Tibial nerve (tissue), 4 donors: ENCODE data around the gene RNASEH2B. TPM values are rescaled to one million over a fixed set of nuclear protein-coding genes. Genes with fewer than 3 reads are reported as not detected.

Experiments used
- DNase-seq, 2 donors: peaks; one replicate each; pipeline ENCODE4 v3.0.0-alpha.2; 2019; ENCODE audit warnings: low spot score in 2 of 2
- H3K27ac ChIP-seq, 4 donors: fragments of 200-600 bp; sonication (generic) in 3 of 4; one replicate each; pipeline ENCODE4 v1.5.1; 2017 to 2019; ENCODE audit warnings: mild to moderate bottlenecking in 1 of 4
- H3K27me3 ChIP-seq, 2 donors: fragments of 200-600 bp; sonication (generic) in 1 of 2; one replicate each; pipeline versions ENCODE4 v1.5.1 to v1.6.0; 2017 to 2019
- H3K36me3 ChIP-seq, 3 donors: fragments of 200-600 bp; sonication (generic); one replicate each; pipeline ENCODE4 v1.5.1; 2018 to 2019
- H3K4me1 ChIP-seq, 4 donors: fragments of 200-600 bp; sonication (generic) in 3 of 4; one replicate each; pipeline ENCODE4 v1.5.1; 2017 to 2019
- H3K4me3 ChIP-seq, 4 donors: fragments of 200-600 bp; sonication (generic) in 3 of 4; one replicate each; pipeline ENCODE4 v1.5.1; 2017 to 2019; ENCODE audit warnings: mild to moderate bottlenecking in 1 of 4, moderate library complexity in 1 of 4
- H3K9me3 ChIP-seq, 4 donors: fragments of 200-600 bp; sonication (generic) in 3 of 4; one replicate each; pipeline ENCODE4 v1.5.1; 2017 to 2019
- EP300 ChIP-seq, 2 donors: sonication (generic); formaldehyde crosslinking; IDR thresholded peaks; one replicate each; pipeline ENCODE4 v1.6.1; 2017; ENCODE audit warnings: antibody characterized with exemption in 2 of 2, mild to moderate bottlenecking in 1 of 2
- POLR2A ChIP-seq, 2 donors: fragments of 450-650 bp; IDR thresholded peaks; one replicate each; pipeline ENCODE4 v1.6.1; 2017; ENCODE audit warnings: antibody characterized with exemption in 2 of 2, mild to moderate bottlenecking in 2 of 2, moderate library complexity in 2 of 2
- WGBS, 2 donors: methylation state at CpG; one replicate each; pipeline ENCODE4 v1.1.5; 2018; 5-methylcytosine and 5-hydroxymethylcytosine counted together
- total RNA-seq, 4 donors: library from RNA; depleted of rRNA; stranded (reverse); fragments of >200 nt; gene quantifications; one replicate each; pipeline ENCODE4 v1.1.0, GENCODE V29; 2016
- TF ChIP-seq, protein P1 (sequence below), 5 experiments: fragments of 200-600 bp in 3 of 5; fragments of 450-650 bp in 2 of 5; sonication (generic) in 3 of 5; IDR thresholded peaks; one replicate each; pipeline ENCODE4 v1.5.1; 2016 to 2019; ENCODE audit warnings: antibody characterized with exemption in 5 of 5, mild to moderate bottlenecking in 3 of 5, moderate library complexity in 2 of 5

The RNASEH2B gene
- total RNA-seq, 4 donors from 2014 or later = 52.5 to 104 (median 76.5) TPM

DNA sequence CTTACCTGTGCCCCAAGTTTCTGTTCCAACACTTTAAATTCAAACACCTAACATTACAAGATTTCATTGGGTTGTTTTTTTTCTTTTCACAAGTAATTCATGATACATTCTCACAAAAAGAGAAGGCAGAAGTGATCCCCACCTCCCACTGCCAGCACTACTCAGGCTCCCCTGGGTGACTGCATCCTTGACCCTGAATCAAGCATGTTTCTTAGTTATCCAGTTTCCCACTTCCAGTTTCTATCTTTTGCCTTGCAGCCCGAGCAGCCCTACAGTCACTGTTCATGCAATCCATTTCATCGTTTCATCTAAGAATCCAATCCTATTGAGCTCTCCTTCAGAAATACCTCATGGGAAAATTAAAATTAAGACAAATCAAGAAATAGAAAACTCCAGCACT, 61.4 kb downstream of the RNASEH2B start:
- no peak for DNase-seq
- H3K27ac ChIP-seq = no peak overlapping the region
- TF ChIP-seq, protein P1, sequence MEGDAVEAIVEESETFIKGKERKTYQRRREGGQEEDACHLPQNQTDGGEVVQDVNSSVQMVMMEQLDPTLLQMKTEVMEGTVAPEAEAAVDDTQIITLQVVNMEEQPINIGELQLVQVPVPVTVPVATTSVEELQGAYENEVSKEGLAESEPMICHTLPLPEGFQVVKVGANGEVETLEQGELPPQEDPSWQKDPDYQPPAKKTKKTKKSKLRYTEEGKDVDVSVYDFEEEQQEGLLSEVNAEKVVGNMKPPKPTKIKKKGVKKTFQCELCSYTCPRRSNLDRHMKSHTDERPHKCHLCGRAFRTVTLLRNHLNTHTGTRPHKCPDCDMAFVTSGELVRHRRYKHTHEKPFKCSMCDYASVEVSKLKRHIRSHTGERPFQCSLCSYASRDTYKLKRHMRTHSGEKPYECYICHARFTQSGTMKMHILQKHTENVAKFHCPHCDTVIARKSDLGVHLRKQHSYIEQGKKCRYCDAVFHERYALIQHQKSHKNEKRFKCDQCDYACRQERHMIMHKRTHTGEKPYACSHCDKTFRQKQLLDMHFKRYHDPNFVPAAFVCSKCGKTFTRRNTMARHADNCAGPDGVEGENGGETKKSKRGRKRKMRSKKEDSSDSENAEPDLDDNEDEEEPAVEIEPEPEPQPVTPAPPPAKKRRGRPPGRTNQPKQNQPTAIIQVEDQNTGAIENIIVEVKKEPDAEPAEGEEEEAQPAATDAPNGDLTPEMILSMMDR (IDR thresholded peaks at IDR 0.05) = no peak
- TF ChIP-seq POLR2A (IDR thresholded peaks at IDR 0.05) (no peak), EP300 (IDR thresholded peaks at IDR 0.05) (no peak)

DNA sequence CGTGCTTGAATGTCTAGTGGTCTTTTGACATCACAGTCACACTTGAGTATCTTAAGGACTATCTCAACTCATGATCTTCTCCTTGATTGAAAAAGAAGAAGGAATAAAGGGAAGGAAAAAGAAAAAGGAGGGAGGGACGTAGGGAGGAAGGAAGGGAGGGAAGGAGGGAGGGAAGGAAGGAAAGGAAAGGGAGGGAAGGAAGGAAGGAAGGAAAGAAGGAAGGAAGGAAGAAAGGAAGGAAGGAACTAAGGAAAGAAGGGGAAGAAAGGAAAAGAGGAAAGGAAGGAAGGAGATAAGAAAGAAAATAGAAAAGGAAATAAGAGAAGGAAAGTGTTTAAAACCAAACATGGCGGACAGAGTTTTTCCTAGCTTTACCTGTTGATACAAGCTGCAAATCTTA, 64.7 kb downstream of the RNASEH2B start:
- Histone ChIP-seq H3K4me1 (no peaks in the 10 kb centered on the region), H3K4me3 (no peak overlapping the region), H3K27me3 (no peaks in the 10 kb centered on the region), H3K36me3 (peaks cover 0 to 41% (median 0%) of the 10 kb centered on the region in 3 donors), H3K9me3 (no peaks in the 10 kb centered on the region), H3K27ac (no peak overlapping the region)
- 77 to 90% methylated on average over 3 of the region's 3 CpGs for WGBS, 2 donors
- TF ChIP-seq, protein P1 (IDR thresholded peaks at IDR 0.05) = no peak
- TF ChIP-seq EP300 (IDR thresholded peaks at IDR 0.05) (no peak), POLR2A (IDR thresholded peaks at IDR 0.05) (no peak)
- DNase-seq = no peak

More for the DNA sequence above, 61.4 kb downstream of the RNASEH2B start:
- H3K27me3 ChIP-seq = no peaks in the 10 kb centered on the region
- H3K36me3 ChIP-seq = peaks cover 0 to 40% (median 0%) of the 10 kb centered on the region in 3 donors
- H3K4me3 ChIP-seq = no peak overlapping the region
- no peaks in the 10 kb centered on the region for H3K9me3 ChIP-seq
- 87 to 88% methylated on average over 2 of the region's 2 CpGs for WGBS, 2 donors
- H3K4me1 ChIP-seq = no peaks in the 10 kb centered on the region

DNA sequence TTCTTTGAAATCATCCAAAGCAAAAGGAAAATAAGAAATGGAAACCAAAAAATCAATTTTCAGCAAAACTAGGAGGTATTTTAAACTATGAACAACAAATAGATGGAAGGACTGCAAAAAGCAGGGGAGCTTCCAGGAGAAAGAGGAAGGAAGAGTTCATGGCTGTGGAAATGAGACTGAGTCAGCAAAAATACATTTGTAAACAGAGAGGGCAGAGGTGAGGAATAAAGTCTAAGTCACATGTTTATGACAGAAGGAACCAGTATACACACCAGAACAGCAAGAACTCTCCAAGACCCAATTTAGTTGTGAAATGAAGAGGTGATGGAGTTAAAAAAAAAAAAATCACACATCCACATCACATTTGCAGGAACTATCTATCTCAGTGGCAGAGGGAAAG, 69.6 kb downstream of the RNASEH2B start:
- peaks cover 0 to 22% (median 0%) of the 10 kb centered on the region in 3 donors for H3K36me3 ChIP-seq
- DNase-seq = no peak
- H3K27ac ChIP-seq = no peak overlapping the region
- TF ChIP-seq EP300 (IDR thresholded peaks at IDR 0.05) = peak in 1 of 2 donors; percentile 53
- TF ChIP-seq, protein P1 (IDR thresholded peaks at IDR 0.05) = no peak
- no peak for TF ChIP-seq POLR2A (IDR thresholded peaks at IDR 0.05)
- no peaks in the 10 kb centered on the region for H3K27me3 ChIP-seq
- H3K4me1 ChIP-seq = no peaks in the 10 kb centered on the region
- H3K4me3 ChIP-seq = no peak overlapping the region
- H3K9me3 ChIP-seq = no peaks in the 10 kb centered on the region

DNA sequence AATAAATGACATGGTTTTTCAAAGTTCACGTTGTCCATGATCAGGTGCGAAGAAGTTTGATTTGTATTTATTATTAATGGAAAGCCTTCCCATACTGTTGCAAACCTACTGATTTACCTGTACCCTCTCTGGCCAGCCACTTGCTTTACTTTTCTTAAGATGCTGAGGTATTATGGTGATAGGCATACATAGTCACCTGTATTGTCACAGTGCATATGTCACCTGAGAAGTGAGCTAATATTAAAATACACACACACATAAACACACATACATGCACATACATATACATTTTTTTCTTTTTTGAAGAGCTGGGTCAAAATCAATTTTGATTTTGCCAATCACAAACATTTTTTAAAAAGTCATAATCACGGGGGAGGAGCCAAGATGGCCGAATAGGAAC, 72.1 kb downstream of the RNASEH2B start:
- H3K4me3 ChIP-seq = no peak overlapping the region
- H3K36me3 ChIP-seq = no peaks in the 10 kb centered on the region
- 92 to 94% methylated on average over 4 of the region's 4 CpGs for WGBS, 2 donors
- no peaks in the 10 kb centered on the region for H3K4me1 ChIP-seq
- TF ChIP-seq POLR2A (IDR thresholded peaks at IDR 0.05) = no peak
- TF ChIP-seq, protein P1 (IDR thresholded peaks at IDR 0.05) = no peak
- no peak for TF ChIP-seq EP300 (IDR thresholded peaks at IDR 0.05)
- no peaks in the 10 kb centered on the region for H3K9me3 ChIP-seq
- no peak overlapping the region for H3K27ac ChIP-seq
- DNase-seq = no peak
- no peaks in the 10 kb centered on the region for H3K27me3 ChIP-seq

DNA sequence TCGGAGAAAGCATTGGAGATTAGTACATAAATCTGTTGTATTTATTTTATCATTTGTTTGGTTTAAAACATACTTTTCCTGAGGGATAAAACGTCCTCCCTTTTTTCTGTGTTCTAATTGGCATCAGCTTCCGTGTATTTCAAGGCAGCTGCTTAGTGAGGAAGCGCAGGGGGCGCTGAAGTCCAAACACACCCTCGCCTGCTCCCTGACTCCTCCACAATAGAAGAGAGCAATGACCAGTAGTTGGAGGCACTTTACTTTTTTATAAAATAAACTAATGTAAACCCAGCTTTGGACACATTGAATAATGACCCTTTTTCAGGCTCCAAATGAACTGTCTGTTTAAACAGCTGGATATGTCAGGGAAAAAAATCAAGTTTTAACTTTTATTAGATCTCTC, 79.9 kb downstream of the RNASEH2B start:
- no peak for TF ChIP-seq POLR2A (IDR thresholded peaks at IDR 0.05)
- TF ChIP-seq, protein P1 (IDR thresholded peaks at IDR 0.05) = peak in 1 of 5 experiments; percentile 30
- H3K9me3 ChIP-seq = no peaks in the 10 kb centered on the region
- 32 to 41% methylated on average over 6 of the region's 6 CpGs for WGBS, 2 donors
- H3K27me3 ChIP-seq = no peaks in the 10 kb centered on the region
- H3K36me3 ChIP-seq = no peaks in the 10 kb centered on the region
- H3K4me3 ChIP-seq = no peak overlapping the region
- H3K27ac ChIP-seq = no peak overlapping the region
- peaks cover 0 to 51% (median 11%) of the 10 kb centered on the region in 4 donors for H3K4me1 ChIP-seq
- DNase-seq = peak; percentile 37 to 60
